Peyer's patch (tissue), 4 donors: ENCODE measurements around the gene HTR1D. TPM values are rescaled to one million over a fixed set of nuclear protein-coding genes. Genes with fewer than 3 reads are reported as not detected.
A peak's percentile ranks its signal among the peaks of the same experiment; 100 is the strongest.
"Not testable (repeated sequence)": the region's sequence is repeated elsewhere in the genome, so short reads cannot be mapped to it uniquely, and the experiment has no call there.

Experiments used
- DNase-seq, 3 donors: peaks; one replicate each; pipeline ENCODE4 v3.0.0-alpha.2; 2017 to 2019
- H3K27ac ChIP-seq, 4 donors: fragments of 200-600 bp; sonication (generic); one replicate each; pipeline ENCODE4 v1.5.1; 2016 to 2019
- H3K27me3 ChIP-seq, 2 donors: fragments of 200-600 bp; sonication (generic); one replicate each; pipeline ENCODE4 v1.5.1; 2019
- H3K36me3 ChIP-seq, 3 donors: fragments of 200-600 bp; sonication (generic); one replicate each; pipeline ENCODE4 v1.5.1; 2016 to 2019
- H3K4me1 ChIP-seq, 4 donors: fragments of 200-600 bp; sonication (generic); one replicate each; pipeline ENCODE4 v1.5.1; 2016 to 2019
- H3K4me3 ChIP-seq, 4 donors: fragments of 200-600 bp; sonication (generic); 1 replicate in 3 of 4; 2 replicates in 1 of 4; pipeline ENCODE4 v1.5.1; 2016 to 2019; ENCODE audit warnings: mild to moderate bottlenecking in 1 of 4
- H3K9me3 ChIP-seq, 4 donors: fragments of 200-600 bp; sonication (generic); one replicate each; pipeline ENCODE4 v1.5.1; 2016 to 2019; ENCODE audit warnings: mild to moderate bottlenecking in 1 of 4
- POLR2A ChIP-seq, 2 donors: fragments of 450-650 bp; IDR thresholded peaks; one replicate each; pipeline ENCODE4 v1.5.1; 2017; ENCODE audit warnings: antibody characterized with exemption in 2 of 2, mild to moderate bottlenecking in 2 of 2, moderate library complexity in 2 of 2
- total RNA-seq, 4 donors: library from RNA; depleted of rRNA; stranded (reverse); fragments of >200 nt; gene quantifications; one replicate each; pipeline ENCODE4 v1.1.0, GENCODE V29; 2016
- TF ChIP-seq, protein P1 (sequence below), 6 experiments: fragments of 450-650 bp in 4 of 6; fragments of 200-600 bp in 2 of 6; sonication (generic) in 1 of 6; IDR thresholded peaks; one replicate each; pipeline ENCODE4 v1.5.1; 2017 to 2019; ENCODE audit warnings: antibody characterized with exemption in 6 of 6, mild to moderate bottlenecking in 3 of 6, moderate library complexity in 1 of 6

Gene HTR1D
- total RNA-seq, 4 donors from 2014 or later = 2.5 to 23.1 (median 11.1) TPM

DNA sequence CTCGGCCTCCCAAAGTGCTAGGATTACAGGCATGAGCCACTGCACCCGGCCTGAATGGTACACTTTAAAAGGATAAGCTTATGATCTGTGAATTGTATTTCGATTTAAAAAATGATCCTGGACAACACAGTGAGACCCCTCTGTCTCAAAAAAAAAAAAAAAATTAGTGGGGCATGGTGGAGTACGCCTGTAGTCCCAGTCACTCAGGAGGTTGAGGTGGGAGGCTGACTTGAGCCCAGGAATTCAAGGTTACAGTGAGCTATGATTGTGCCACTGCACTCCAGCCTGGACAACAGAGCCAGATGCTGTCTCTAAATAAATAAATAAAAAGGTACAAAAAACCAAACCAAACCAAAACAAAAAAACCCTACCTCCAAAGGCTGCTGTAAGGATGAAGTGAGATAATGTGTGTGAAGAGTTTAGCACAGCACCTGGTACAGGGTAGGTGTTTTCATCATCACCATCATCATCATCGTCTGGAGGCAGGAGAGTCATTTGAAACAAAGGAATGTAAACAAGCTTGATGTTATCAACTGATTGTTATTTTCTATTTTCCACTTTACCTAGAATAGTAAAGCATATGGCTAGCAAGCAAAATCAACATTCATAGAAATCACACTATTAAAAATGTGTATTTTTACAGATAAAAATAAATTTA, 22.5 kb upstream of the HTR1D start:
- Histone ChIP-seq H3K36me3 (no peaks in the 10 kb centered on the region), H3K9me3 (no peaks in the 10 kb centered on the region), H3K27me3 (no peaks in the 10 kb centered on the region), H3K4me1 (no peaks in the 10 kb centered on the region), H3K4me3 (no peak overlapping the region), H3K27ac (no peak overlapping the region)
- TF ChIP-seq, protein P1, sequence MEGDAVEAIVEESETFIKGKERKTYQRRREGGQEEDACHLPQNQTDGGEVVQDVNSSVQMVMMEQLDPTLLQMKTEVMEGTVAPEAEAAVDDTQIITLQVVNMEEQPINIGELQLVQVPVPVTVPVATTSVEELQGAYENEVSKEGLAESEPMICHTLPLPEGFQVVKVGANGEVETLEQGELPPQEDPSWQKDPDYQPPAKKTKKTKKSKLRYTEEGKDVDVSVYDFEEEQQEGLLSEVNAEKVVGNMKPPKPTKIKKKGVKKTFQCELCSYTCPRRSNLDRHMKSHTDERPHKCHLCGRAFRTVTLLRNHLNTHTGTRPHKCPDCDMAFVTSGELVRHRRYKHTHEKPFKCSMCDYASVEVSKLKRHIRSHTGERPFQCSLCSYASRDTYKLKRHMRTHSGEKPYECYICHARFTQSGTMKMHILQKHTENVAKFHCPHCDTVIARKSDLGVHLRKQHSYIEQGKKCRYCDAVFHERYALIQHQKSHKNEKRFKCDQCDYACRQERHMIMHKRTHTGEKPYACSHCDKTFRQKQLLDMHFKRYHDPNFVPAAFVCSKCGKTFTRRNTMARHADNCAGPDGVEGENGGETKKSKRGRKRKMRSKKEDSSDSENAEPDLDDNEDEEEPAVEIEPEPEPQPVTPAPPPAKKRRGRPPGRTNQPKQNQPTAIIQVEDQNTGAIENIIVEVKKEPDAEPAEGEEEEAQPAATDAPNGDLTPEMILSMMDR (IDR thresholded peaks at IDR 0.05) = no peak
- TF ChIP-seq POLR2A (IDR thresholded peaks at IDR 0.05) = no peak
- DNase-seq = no peak

DNA sequence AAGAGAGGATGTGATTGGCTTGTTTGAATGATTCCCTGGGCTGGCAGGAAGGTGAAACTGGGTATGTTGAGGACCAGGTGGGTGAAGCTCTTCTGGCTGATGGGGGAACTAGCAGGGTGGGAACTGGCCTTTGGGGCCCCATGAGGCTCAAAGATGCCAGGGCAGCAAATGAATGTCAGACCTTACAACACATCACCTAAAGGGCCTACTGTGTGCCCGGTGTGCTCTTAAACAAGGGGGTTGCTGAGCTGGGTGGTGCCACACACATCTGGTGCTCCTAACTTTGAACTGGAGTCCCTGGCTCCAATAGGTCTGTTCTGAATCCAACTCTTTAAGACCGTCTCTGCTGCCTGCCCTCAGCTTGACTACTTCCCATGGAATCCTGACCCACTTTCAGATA, 21.3 kb upstream of the HTR1D start:
- H3K9me3 ChIP-seq = no peaks in the 10 kb centered on the region

DNA sequence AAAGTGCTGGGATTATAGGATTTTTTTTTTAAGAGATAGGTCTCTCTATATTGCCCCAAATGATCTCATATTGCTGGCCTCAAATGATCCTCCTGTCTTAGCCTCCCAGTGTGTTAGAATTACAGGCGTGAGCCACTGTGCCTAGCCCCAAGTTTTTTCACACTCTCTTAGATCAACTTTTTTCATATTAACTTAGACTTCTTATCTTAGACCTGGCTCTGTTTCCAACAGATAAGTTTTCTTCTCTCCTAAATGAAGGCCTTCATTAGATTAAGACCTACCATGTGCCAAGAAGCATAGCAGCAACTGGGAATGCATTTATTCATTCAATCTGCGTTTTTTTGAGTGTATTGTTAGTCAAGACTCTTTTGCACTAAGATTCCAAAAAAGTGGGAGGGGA, 20.2 kb upstream of the HTR1D start:
- TF ChIP-seq, protein P1 (IDR thresholded peaks at IDR 0.05) = no peak
- no peak for TF ChIP-seq POLR2A (IDR thresholded peaks at IDR 0.05)
- DNase-seq = no peak
- H3K27ac ChIP-seq = no peak overlapping the region

More for the DNA sequence above, 21.3 kb upstream of the HTR1D start:
- no peak for DNase-seq
- no peak overlapping the region for H3K4me3 ChIP-seq
- no peak for TF ChIP-seq POLR2A (IDR thresholded peaks at IDR 0.05)
- TF ChIP-seq, protein P1 (IDR thresholded peaks at IDR 0.05) = no peak
- no peaks in the 10 kb centered on the region for H3K36me3 ChIP-seq
- no peaks in the 10 kb centered on the region for H3K27me3 ChIP-seq
- H3K4me1 ChIP-seq = no peaks in the 10 kb centered on the region
- no peak overlapping the region for H3K27ac ChIP-seq

DNA sequence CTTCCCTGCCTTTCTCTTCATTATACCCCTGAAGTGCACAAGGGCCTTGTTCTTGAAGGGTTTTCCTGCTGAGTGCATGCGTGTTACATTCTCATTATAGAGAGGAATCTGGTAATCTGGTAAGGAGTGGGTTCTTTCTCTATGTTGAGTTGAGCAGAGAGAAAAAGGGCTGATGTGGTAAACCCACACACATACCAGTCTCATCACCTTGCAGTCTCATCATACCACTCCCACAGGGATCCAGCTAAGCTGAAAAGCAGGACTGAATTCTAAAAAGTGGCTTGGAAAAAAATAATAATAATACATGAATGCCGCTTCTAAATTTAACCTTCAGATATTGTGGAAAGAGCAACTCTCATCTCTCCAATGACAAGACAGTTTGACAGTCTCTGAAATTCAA, 10.5 kb upstream of the HTR1D start:
- Histone ChIP-seq H3K36me3 (no peaks in the 10 kb centered on the region), H3K4me1 (peaks cover 0 to 17% (median 0%) of the 10 kb centered on the region in 4 donors), H3K9me3 (no peaks in the 10 kb centered on the region), H3K27ac (no peak overlapping the region), H3K4me3 (no peak overlapping the region), H3K27me3 (no peaks in the 10 kb centered on the region)
- DNase-seq = no peak
- TF ChIP-seq, protein P1 (IDR thresholded peaks at IDR 0.05) = no peak
- no peak for TF ChIP-seq POLR2A (IDR thresholded peaks at IDR 0.05)

More for the DNA sequence above, 20.2 kb upstream of the HTR1D start:
- H3K4me3 ChIP-seq = no peak overlapping the region
- H3K36me3 ChIP-seq = no peaks in the 10 kb centered on the region
- no peaks in the 10 kb centered on the region for H3K4me1 ChIP-seq
- no peaks in the 10 kb centered on the region for H3K27me3 ChIP-seq
- no peaks in the 10 kb centered on the region for H3K9me3 ChIP-seq

DNA sequence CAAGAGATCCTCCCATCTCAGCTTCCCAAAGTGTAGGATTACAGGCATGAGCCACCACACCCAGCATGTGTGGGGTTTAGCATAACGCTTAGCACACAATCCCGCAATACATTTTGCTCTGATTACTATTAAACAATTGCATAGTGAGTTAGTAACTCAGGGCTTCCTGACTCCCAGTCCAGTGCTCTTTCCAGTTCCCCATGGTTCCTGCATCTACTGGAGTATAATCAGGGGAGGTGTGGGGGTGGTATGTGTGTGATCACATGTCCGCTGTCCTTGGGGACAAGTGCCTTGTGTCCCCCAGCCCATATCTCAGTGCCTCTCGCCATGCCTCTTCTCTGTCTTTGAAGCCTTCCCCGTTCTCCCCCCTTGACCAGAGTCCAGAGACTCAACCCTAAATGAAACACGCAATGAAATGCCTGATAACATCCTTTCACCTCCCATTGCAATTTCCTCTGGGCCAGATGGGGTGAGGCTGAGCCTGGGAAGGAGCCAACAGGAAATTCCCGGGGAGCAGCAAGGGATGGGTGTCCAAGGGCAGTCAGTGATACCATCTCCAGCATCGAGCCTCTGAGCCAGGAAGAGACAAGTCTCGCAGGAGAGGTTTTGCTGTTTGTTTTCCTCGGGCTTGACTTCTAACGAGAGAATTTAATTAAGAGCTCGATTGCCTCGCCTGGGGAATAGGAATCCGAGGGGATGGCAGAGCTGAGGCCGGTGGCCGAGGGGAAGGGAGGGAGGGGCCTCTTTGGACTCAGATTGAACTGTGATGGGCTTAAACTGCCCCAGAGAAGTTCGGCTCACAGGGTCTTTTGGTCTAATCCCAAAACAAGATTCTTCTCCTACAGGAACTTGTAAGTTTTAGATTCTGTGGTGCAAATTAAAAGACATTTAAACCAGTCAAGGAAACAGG, 7.7 kb upstream of the HTR1D start:
- Histone ChIP-seq H3K27ac (peak overlapping the region in 3 of 4 donors; percentile 75 to 90 (median 81)), H3K36me3 (no peaks in the 10 kb centered on the region), H3K9me3 (no peaks in the 10 kb centered on the region), H3K4me3 (no peak overlapping the region), H3K27me3 (no peaks in the 10 kb centered on the region), H3K4me1 (peaks cover 0 to 17% (median 0%) of the 10 kb centered on the region in 4 donors)
- TF ChIP-seq, protein P1 (IDR thresholded peaks at IDR 0.05) = no peak
- TF ChIP-seq POLR2A (IDR thresholded peaks at IDR 0.05) = peak; percentile 29 to 45
- peak in 2 of 3 donors; percentile 84 to 88 for DNase-seq

DNA sequence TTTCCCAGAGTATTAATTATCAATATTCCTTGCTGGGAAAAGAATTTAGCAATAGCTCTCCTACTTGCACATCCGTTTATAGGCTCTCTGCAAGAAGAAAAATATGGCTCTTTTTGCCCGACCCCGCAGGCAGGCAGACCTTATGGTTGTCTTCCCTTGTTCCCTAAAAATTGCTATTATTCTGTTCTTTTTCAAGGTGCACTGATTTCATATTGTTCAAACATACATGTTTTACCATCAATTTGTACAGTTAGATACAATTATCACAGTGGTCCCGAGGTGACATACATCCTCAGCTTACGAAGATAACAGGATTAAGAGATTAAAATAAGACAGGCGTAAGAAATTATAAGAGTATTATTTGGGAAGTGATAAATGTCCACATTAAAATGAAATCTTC, 6.7 kb upstream of the HTR1D start:
- H3K27me3 ChIP-seq, DNase-seq, H3K4me3 ChIP-seq, H3K27ac ChIP-seq, H3K9me3 ChIP-seq, H3K36me3 ChIP-seq: not testable (repeated sequence)
- H3K4me1 ChIP-seq = peaks cover 0 to 17% (median 0%) of the 10 kb centered on the region in 4 donors

DNA sequence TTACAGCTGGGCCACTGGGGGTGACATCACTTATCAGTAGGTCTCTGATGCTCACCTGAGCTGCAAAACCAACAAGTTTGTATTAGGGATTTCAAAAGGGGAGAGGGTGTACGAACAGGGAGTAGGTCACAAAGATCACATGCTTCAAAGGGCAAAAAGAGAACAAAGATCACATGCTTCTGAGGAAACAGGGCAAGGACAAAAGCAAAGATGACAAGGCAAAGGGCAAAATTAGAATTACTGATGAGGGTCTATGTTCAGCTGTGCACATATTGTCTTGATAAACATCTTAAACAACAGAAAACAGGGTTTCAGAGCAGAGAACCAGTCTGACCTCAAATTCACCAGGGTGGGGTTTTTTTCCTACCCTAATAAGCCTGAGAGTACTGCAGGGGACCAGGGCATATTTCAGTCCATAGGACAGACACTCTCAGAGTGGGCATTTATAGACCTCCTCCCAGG, 6.2 kb upstream of the HTR1D start:
- H3K36me3 ChIP-seq, H3K27me3 ChIP-seq, H3K9me3 ChIP-seq, DNase-seq, H3K4me3 ChIP-seq, H3K27ac ChIP-seq: not testable (repeated sequence)
- peaks cover 0 to 17% (median 0%) of the 10 kb centered on the region in 4 donors for H3K4me1 ChIP-seq
